HepG2 (cell line): Measurements from ENCODE around the gene AAMP. TPM values are rescaled to one million over a fixed set of nuclear protein-coding genes. Genes with fewer than 3 reads are reported as not detected.

Source experiments
- ATAD3A ChIP-seq: sonication (generic); formaldehyde crosslinking; IDR thresholded peaks from 2 replicates; pipeline ENCODE4 v1.4.0; 2020; ENCODE audit warnings: missing genetic modification reagents
- FUBP1 ChIP-seq: sonication (generic); formaldehyde crosslinking; IDR thresholded peaks from 2 replicates; pipeline ENCODE4 v1.5.1; 2020; ENCODE audit warnings: missing genetic modification reagents, mild to moderate bottlenecking, borderline replicate concordance
- GTF3A ChIP-seq: sonication (generic); formaldehyde crosslinking; conservative IDR thresholded peaks from 2 replicates; pipeline ENCODE4 v1.4.0; 2020; ENCODE audit warnings: mild to moderate bottlenecking, missing genetic modification reagents
- HNRNPH1 ChIP-seq: fragments of 200-400 bp; formaldehyde crosslinking; optimal IDR thresholded peaks from 2 replicates; pipeline ENCODE3; 2017; ENCODE audit warnings: mild to moderate bottlenecking, low read depth, low read length
- HNRNPUL1 ChIP-seq: fragments of 200-400 bp; formaldehyde crosslinking; IDR thresholded peaks from 2 replicates; pipeline ENCODE4 v1.6.1; 2017; ENCODE audit warnings: low read depth, mild to moderate bottlenecking, low read length, moderate library complexity
- NRL ChIP-seq: sonication (generic); formaldehyde crosslinking; IDR thresholded peaks from 2 replicates; pipeline ENCODE4 v1.5.0; 2020; ENCODE audit warnings: missing genetic modification reagents, mild to moderate bottlenecking, moderate library complexity, borderline replicate concordance
- SALL2 ChIP-seq: sonication (generic); formaldehyde crosslinking; IDR thresholded peaks from 2 replicates; pipeline ENCODE4 v1.8.1; 2023; ENCODE audit warnings: mild to moderate bottlenecking, missing genetic modification reagents, inconsistent platforms
- WIZ ChIP-seq: sonication (generic); formaldehyde crosslinking; IDR thresholded peaks from 2 replicates; pipeline ENCODE4 v1.5.1; 2020; ENCODE audit warnings: mild to moderate bottlenecking, missing genetic modification reagents
- ZBTB3 ChIP-seq: sonication (generic); formaldehyde crosslinking; IDR thresholded peaks from 2 replicates; pipeline ENCODE4 v1.4.0; 2020; ENCODE audit warnings: low read depth, mild to moderate bottlenecking, moderate library complexity, missing genetic modification reagents, borderline replicate concordance
- ZNF180 ChIP-seq: sonication (generic); formaldehyde crosslinking; IDR thresholded peaks from 2 replicates; pipeline ENCODE4 v1.4.0; 2020; ENCODE audit warnings: low read depth, missing genetic modification reagents, borderline replicate concordance
- ZNF770 ChIP-seq: sonication (generic); formaldehyde crosslinking; IDR thresholded peaks from 2 replicates; pipeline ENCODE4 v1.5.0; 2020; ENCODE audit warnings: mild to moderate bottlenecking, missing genetic modification reagents
- ZSCAN9 ChIP-seq: IDR thresholded peaks from 2 replicates; pipeline ENCODE4 v1.6.1; 2016; ENCODE audit warnings: borderline replicate concordance
- polyA plus RNA-seq, 8 experiments: library from polyadenylated mRNA; depleted of rRNA in 3 of 8; stranded (reverse) in 7 of 8; unstranded in 1 of 8; fragments of >200 nt; fragmentation: Illumina TruSeq in 4 of 8; extraction: Trizol in 4 of 8; gene quantifications; 2 replicates each; pipeline versions ENCODE4 v1.2.1 to v1.2.3, GENCODE V29; 2011 to 2016; ENCODE audit warnings: low read depth in 4 of 8, missing spikeins in 1 of 8, mixed read lengths in 1 of 8; ENCODE audit not compliant: insufficient read depth in 1 of 8
- total RNA-seq, 5 experiments: library from RNA; depleted of rRNA; stranded (reverse); fragments of >200 nt; fragmentation: Illumina TruSeq; extraction: Trizol; gene quantifications; 2 replicates each; pipeline ENCODE4 v1.2.3, GENCODE V29; 2016; ENCODE audit warnings: low read depth in 1 of 5
- TF ChIP-seq, protein P1 (sequence below): sonication (generic); formaldehyde crosslinking; IDR thresholded peaks from 2 replicates; pipeline ENCODE4 v1.5.1; 2020; ENCODE audit warnings: mild to moderate bottlenecking, missing genetic modification reagents, borderline replicate concordance
- TF ChIP-seq, protein P2 (sequence below): sonication (generic); formaldehyde crosslinking; IDR thresholded peaks from 2 replicates; pipeline ENCODE4 v1.5.1; 2020; ENCODE audit warnings: missing genetic modification reagents, mild to moderate bottlenecking, borderline replicate concordance
- TF ChIP-seq, protein P3 (sequence below): sonication (generic); formaldehyde crosslinking; conservative IDR thresholded peaks from 2 replicates; pipeline ENCODE4 v1.4.0; 2020; ENCODE audit warnings: missing genetic modification reagents
- TF ChIP-seq, protein P4 (sequence below): sonication (generic); formaldehyde crosslinking; IDR thresholded peaks from 2 replicates; pipeline ENCODE4 v1.8.1; 2023; ENCODE audit warnings: mild to moderate bottlenecking, missing genetic modification reagents

AAMP gene
- total and polyA plus RNA-seq, 2 of the 13 experiments (the other 11 are each of a cell fraction or from before 2014, with no cell fraction given): 110 to 186 TPM

GRCh38 chr2:218269900-218270720, at the start of gene AAMP, which contains the start of gene PNKD (continued):
- no peak for TF ChIP-seq FUBP1
- peak; percentile 62; the same call in 1 of the 2 replicates for TF ChIP-seq ZSCAN9
- 0 out of 2 replicates have a peak, but pooled peaks have one; percentile 49 for TF ChIP-seq GTF3A
- TF ChIP-seq ZBTB3 (CRISPR knock-in tag): 0 out of 2 replicates have a peak, but pooled peaks have one; percentile 56
- TF ChIP-seq, protein P1, sequence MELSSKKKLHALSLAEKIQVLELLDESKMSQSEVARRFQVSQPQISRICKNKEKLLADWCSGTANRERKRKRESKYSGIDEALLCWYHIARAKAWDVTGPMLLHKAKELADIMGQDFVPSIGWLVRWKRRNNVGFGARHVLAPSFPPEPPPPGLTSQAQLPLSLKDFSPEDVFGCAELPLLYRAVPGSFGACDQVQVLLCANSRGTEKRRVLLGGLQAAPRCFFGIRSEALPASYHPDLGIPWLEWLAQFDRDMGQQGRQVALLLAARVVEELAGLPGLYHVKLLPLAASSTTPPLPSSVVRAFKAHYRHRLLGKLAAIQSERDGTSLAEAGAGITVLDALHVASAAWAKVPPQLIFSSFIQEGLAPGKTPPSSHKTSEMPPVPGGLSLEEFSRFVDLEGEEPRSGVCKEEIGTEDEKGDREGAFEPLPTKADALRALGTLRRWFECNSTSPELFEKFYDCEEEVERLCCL (CRISPR knock-in tag): no peak
- TF ChIP-seq HNRNPUL1: no peak
- TF ChIP-seq SALL2 (CRISPR knock-in tag): peak; percentile 88
- TF ChIP-seq, protein P2, sequence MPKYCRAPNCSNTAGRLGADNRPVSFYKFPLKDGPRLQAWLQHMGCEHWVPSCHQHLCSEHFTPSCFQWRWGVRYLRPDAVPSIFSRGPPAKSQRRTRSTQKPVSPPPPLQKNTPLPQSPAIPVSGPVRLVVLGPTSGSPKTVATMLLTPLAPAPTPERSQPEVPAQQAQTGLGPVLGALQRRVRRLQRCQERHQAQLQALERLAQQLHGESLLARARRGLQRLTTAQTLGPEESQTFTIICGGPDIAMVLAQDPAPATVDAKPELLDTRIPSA (CRISPR knock-in tag): no peak
- no peak for TF ChIP-seq ZNF180 (CRISPR knock-in tag)
- TF ChIP-seq, protein P3, sequence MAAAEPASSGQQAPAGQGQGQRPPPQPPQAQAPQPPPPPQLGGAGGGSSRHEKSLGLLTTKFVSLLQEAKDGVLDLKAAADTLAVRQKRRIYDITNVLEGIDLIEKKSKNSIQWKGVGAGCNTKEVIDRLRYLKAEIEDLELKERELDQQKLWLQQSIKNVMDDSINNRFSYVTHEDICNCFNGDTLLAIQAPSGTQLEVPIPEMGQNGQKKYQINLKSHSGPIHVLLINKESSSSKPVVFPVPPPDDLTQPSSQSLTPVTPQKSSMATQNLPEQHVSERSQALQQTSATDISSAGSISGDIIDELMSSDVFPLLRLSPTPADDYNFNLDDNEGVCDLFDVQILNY (CRISPR knock-in tag): peak; percentile 38; the same call in 1 of the 2 replicates
- TF ChIP-seq NRL (CRISPR knock-in tag): peak; percentile 81
- peak; percentile 40; the same call in 1 of the 2 replicates for TF ChIP-seq ZNF770
- TF ChIP-seq, protein P4, sequence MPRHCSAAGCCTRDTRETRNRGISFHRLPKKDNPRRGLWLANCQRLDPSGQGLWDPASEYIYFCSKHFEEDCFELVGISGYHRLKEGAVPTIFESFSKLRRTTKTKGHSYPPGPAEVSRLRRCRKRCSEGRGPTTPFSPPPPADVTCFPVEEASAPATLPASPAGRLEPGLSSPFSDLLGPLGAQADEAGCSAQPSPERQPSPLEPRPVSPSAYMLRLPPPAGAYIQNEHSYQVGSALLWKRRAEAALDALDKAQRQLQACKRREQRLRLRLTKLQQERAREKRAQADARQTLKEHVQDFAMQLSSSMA (CRISPR knock-in tag): 0 out of 2 replicates have a peak, but pooled peaks have one; percentile 3
- peak; percentile 96 for TF ChIP-seq WIZ (CRISPR knock-in tag)
- no peak for TF ChIP-seq HNRNPH1
- no peak for TF ChIP-seq ATAD3A (CRISPR knock-in tag)
